BJ (cell line): ENCODE results near the gene CCR3. TPM values are rescaled to one million over a fixed set of nuclear protein-coding genes. Genes with fewer than 3 reads are reported as not detected.

Source experiments
- CTCF ChIA-PET: fragments of 350-600 bp; formaldehyde crosslinking; extraction: SDS; loops from one replicate; lab custom pipeline; 2021; ENCODE audit warnings: antibody characterized with exemption, inconsistent platforms; lab: Yijun Ruan, JAX
- POLR2A ChIA-PET: fragments of 300-600 bp; sonication (Branson Sonifier 250); formaldehyde crosslinking; extraction: SDS; loops from one replicate; lab custom pipeline; 2021; ENCODE audit warnings: antibody characterized with exemption; lab: Charles Lee
- DNase-seq: peaks from one replicate; pipeline ENCODE4 v3.0.0-alpha.2; 2011; ENCODE audit warnings: low read depth
- H3K27me3 ChIP-seq: 2 replicates; pipeline ENCODE4 v1.6.0; 2011; ENCODE audit warnings: low read length; ENCODE audit not compliant: control insufficient read depth, insufficient read depth
- H3K36me3 ChIP-seq: 2 replicates; pipeline ENCODE4 v1.5.1; 2011; ENCODE audit warnings: low read length; ENCODE audit not compliant: control insufficient read depth, insufficient read depth
- H3K4me3 ChIP-seq: 2 replicates; pipeline ENCODE4 v1.5.1; 2011; ENCODE audit warnings: low read depth, mild to moderate bottlenecking, control low read depth, low read length
- polyA plus RNA-seq: library from polyadenylated mRNA; depleted of rRNA; stranded (reverse); fragments of >200 nt; gene quantifications from 2 replicates; pipeline ENCODE4 v1.2.3, GENCODE V29; 2011
- TF ChIP-seq, protein P1 (sequence below): IDR thresholded peaks from 2 replicates; pipeline ENCODE4 v1.5.1; 2011; ENCODE audit warnings: low read depth, mild to moderate bottlenecking, control low read depth, inconsistent platforms, low read length, moderate library complexity; ENCODE audit not compliant: insufficient read depth

Gene CCR3
- polyA plus RNA-seq, 1 experiment = not detected

DNA sequence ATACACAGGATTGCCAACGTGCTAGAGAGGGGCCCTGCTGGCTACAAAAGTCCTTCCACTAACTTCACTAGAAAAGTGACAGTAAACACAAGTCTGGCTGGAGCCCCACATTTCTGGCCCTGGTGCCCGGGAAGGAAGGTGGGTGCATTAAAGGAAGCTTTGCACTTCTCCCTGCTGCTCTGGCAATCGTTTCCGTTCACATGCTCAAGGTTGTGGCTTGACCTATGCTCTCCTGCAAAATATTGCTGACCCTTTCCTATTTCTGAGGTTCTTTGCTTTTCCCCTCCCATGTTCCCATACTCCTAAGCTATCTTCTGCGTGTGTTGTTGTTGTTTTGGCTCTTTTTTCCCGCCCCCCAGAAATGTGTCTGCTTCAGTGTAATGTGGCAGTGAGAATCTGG is 9.1 kb upstream of the CCR3 start:
- Histone ChIP-seq H3K36me3 (no peaks in the 10 kb centered on the region), H3K4me3 (no peak overlapping the region), H3K27me3 (peaks cover 6% of the 10 kb centered on the region)
- TF ChIP-seq, protein P1, sequence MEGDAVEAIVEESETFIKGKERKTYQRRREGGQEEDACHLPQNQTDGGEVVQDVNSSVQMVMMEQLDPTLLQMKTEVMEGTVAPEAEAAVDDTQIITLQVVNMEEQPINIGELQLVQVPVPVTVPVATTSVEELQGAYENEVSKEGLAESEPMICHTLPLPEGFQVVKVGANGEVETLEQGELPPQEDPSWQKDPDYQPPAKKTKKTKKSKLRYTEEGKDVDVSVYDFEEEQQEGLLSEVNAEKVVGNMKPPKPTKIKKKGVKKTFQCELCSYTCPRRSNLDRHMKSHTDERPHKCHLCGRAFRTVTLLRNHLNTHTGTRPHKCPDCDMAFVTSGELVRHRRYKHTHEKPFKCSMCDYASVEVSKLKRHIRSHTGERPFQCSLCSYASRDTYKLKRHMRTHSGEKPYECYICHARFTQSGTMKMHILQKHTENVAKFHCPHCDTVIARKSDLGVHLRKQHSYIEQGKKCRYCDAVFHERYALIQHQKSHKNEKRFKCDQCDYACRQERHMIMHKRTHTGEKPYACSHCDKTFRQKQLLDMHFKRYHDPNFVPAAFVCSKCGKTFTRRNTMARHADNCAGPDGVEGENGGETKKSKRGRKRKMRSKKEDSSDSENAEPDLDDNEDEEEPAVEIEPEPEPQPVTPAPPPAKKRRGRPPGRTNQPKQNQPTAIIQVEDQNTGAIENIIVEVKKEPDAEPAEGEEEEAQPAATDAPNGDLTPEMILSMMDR = no peak
- ChIA-PET POLR2A (no interaction called here), CTCF (no interaction called here)
- no peak for DNase-seq

DNA sequence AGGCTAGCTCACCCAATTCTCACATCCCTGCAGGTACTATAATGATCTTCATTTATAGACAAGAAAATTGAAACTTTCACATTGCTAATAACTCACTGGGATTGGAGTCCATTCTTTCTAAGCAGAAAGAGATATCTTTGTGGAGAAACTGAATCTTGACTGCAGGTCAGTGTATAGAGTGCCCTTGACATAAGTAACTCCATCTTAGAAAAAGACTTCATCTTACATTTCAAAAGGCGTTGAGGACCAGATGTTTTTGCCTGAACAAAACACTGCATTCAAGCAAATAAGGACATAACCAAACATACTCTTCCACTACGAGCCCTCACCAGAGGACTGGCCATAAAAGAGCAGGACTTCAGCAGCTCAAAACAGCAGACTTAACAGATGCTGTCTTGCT is 6.8 kb upstream of the CCR3 start:
- TF ChIP-seq, protein P1 = no peak
- no peak for DNase-seq
- ChIA-PET CTCF (no interaction called here), POLR2A (no interaction called here)
- Histone ChIP-seq H3K36me3 (no peaks in the 10 kb centered on the region), H3K27me3 (peaks cover 7% of the 10 kb centered on the region), H3K4me3 (no peak overlapping the region)

DNA sequence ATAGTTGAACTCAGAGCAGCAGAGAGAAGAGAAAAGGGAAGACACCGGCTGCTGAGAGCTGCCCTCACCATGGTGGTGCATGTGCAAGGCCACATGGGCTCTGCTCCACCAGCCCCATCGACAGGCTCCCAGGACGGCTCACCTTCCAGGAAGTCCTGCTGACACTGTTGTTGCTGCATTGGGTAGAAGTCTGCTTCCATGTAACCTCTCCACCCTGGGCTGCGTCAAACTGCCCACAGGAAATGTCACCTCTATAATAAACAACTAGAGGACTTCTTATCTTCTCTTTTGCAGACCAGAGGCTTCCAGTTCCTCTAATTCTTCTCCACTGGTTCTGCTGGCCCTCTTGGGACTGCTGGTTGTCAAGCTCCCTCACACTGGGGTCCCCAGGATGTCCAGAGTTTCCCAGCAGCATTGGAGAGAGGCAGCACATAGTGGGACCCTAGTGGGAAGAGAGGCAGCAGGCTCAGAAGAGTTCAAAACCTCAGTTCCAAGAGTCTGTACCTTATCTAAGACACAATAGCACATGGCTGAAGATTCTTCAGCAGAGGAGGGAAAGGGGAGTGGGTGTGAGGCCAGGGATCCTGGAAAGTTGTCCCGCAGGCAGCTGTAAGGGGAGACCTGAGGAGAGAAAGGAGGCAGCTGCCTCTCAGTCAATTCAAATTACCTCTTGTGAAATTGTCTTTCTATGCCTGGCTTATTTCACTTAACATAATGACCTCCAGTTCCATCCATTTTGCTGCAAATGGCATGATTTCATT is 5.8 kb upstream of the CCR3 start:
- TF ChIP-seq, protein P1 = no peak
- no peak overlapping the region for H3K4me3 ChIP-seq
- DNase-seq = no peak
- POLR2A ChIA-PET = no interaction called here
- CTCF ChIA-PET = no interaction called here
- peaks cover 7% of the 10 kb centered on the region for H3K27me3 ChIP-seq
- no peaks in the 10 kb centered on the region for H3K36me3 ChIP-seq

DNA sequence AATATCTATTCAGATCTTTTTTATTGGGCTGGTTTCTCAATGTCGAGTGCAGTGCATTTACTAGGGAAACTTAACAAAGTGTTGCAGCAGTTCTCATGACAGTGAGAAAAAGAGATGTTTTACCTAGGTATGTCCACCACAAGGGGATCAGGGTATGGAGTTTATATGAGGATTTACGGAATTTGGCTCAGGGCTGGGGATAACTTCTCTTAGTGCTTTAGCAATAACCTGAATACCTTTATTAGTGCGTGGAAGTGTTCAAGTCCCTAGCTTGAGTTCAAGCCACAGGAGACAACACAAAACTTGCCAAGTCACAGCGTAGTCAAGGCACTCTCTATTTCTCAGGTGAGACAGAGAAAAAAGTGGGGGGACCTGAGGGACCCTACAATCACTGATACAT is 3.9 kb upstream of the CCR3 start:
- CTCF ChIA-PET = no interaction called here
- TF ChIP-seq, protein P1 = no peak
- no peak for DNase-seq
- Histone ChIP-seq H3K4me3 (no peak overlapping the region), H3K27me3 (peaks cover 7% of the 10 kb centered on the region), H3K36me3 (no peaks in the 10 kb centered on the region)
- POLR2A ChIA-PET = no interaction called here

DNA sequence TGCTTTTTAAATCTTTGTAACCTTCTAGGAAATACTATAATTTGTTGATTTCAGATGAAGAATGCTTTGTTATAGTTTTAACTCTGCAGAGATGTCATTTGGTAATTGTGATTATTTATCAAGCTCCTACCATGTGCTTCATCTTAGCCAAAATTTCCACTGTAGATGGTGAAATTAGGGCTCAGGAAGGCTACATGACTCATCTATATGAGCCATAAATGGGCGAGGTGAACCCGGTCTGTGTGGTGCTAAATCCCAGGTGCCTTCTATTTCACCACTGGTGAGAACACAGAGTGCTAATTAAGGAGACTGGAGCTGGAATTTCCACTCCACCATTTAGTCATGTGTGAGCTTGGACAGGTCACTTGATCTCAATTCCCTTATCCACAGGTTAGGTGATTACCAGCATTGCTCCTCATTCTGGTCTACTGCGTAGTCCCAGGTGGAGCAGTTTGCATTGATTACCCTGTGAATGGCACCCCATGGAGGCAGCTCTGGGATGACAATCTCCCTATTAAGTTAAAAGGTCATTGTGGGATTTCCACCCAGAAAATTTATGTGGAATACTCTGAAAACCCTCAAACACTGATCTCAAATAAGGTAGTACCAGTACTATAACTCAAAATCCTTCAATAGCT is 2.8 kb upstream of the CCR3 start:
- CTCF ChIA-PET = no interaction called here
- TF ChIP-seq, protein P1 = no peak
- peaks cover 7% of the 10 kb centered on the region for H3K27me3 ChIP-seq
- DNase-seq = no peak
- no peaks in the 10 kb centered on the region for H3K36me3 ChIP-seq
- no peak overlapping the region for H3K4me3 ChIP-seq
- POLR2A ChIA-PET = no interaction called here
